AG04450 (cell line): Measurements from ENCODE around the gene CLMP. TPM values are rescaled to one million over a fixed set of nuclear protein-coding genes. Genes with fewer than 3 reads are reported as not detected.
A peak's percentile ranks its signal among the peaks of the same experiment; 100 is the strongest.

Experiments used
- CTCF ChIA-PET: fragments of 300-600, 350-600 bp; formaldehyde crosslinking; extraction: SDS; loops from one replicate; lab custom pipeline; 2022; ENCODE audit warnings: antibody characterized with exemption, inconsistent platforms; lab: Charles Lee
- POLR2A ChIA-PET: fragments of 350-600 bp; formaldehyde crosslinking; extraction: SDS; loops from one replicate; lab custom pipeline; 2021; ENCODE audit warnings: antibody characterized with exemption, inconsistent platforms; lab: Yijun Ruan, JAX
- DNase-seq: peaks from one replicate; pipeline ENCODE4 v3.0.0-alpha.2; 2011; ENCODE audit warnings: low read depth, low spot score
- H3K27ac ChIP-seq: one replicate; pipeline ENCODE4 v1.5.1; 2012; ENCODE audit warnings: low read depth, low read length, control low read depth
- H3K27me3 ChIP-seq: one replicate; pipeline ENCODE4 v1.6.0; 2012; ENCODE audit warnings: low read length; ENCODE audit not compliant: control insufficient read depth, insufficient read depth
- H3K4me3 ChIP-seq: 2 replicates; pipeline ENCODE4 v1.5.1; 2011; ENCODE audit warnings: mild to moderate bottlenecking, low read depth, low read length, control low read depth
- H3K9me3 ChIP-seq: 2 replicates; pipeline ENCODE4 v1.5.1; 2012; ENCODE audit warnings: low read length; ENCODE audit not compliant: control insufficient read depth, insufficient read depth
- polyA plus RNA-seq: library from polyadenylated mRNA; depleted of rRNA; stranded (reverse); fragments of >200 nt; gene quantifications from 2 replicates; pipeline ENCODE4 v1.2.3, GENCODE V29; 2011
- TF ChIP-seq, protein P1 (sequence below): IDR thresholded peaks from 2 replicates; pipeline ENCODE4 v1.5.1; 2011; ENCODE audit warnings: low read depth, low read length, control low read depth, inconsistent platforms

The CLMP gene
- polyA plus RNA-seq, 1 experiment, result 288 TPM

DNA sequence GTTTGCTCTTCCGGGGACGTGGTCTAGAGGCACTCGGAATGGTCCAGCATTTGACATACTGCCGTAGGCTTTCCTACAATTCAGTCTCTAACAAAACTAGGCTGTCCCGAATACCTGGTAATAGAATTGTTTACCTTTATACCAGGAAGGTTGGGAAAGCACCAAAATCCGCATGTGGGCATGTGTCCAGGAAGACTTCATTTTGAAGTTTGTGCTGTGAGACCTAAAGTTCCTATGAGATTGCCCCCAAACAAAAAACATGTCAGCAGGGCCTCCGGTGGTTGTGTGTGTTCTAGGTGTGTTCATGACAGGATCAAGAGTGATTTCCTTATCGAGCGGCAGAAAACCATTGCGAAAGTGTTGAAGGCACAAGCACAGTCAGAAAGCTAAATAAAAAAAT is 159.2 kb downstream of the CLMP start:
- TF ChIP-seq, protein P1, sequence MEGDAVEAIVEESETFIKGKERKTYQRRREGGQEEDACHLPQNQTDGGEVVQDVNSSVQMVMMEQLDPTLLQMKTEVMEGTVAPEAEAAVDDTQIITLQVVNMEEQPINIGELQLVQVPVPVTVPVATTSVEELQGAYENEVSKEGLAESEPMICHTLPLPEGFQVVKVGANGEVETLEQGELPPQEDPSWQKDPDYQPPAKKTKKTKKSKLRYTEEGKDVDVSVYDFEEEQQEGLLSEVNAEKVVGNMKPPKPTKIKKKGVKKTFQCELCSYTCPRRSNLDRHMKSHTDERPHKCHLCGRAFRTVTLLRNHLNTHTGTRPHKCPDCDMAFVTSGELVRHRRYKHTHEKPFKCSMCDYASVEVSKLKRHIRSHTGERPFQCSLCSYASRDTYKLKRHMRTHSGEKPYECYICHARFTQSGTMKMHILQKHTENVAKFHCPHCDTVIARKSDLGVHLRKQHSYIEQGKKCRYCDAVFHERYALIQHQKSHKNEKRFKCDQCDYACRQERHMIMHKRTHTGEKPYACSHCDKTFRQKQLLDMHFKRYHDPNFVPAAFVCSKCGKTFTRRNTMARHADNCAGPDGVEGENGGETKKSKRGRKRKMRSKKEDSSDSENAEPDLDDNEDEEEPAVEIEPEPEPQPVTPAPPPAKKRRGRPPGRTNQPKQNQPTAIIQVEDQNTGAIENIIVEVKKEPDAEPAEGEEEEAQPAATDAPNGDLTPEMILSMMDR, result no peak
- CTCF ChIA-PET, result interaction anchor here (6.3 kb wide), 1 partner anchor 14 kb away, joined by 43 read pairs; no protein-coding TSS in a partner anchor

DNA sequence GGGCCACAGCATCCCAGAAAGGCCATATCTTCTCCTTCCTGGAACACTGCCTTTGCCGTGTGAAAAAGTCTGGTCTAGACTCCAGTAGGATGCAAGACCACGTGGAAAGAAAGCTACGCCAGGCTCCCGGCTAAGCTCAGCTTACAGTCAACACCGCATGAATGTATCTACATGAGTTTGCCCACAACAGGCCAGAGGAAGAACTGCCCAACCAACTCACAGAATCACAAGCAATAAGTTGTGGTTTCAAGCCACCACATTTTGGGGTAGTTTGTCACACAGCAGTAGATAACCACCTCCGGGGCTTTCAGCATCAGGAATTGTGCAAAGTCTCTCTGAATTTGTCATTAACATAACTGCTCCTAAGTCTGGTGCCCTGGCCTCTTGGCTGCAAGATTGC is 160.5 kb downstream of the CLMP start:
- CTCF ChIA-PET, result interaction anchor here (0.6 to 6.3 kb wide), 4 partner anchors 12 to 227 kb away, joined by 3 to 43 read pairs (median 11); no protein-coding TSS in a partner anchor
- TF ChIP-seq, protein P1, result no peak
- POLR2A ChIA-PET, result no interaction called here

More for the DNA sequence above, 159.2 kb downstream of the CLMP start:
- POLR2A ChIA-PET, result interaction anchor here (0.7 kb wide), 2 partner anchors 26 to 242 kb away, joined by 4 to 7 read pairs; partner anchors contain the start of gene HSPA8
- Histone ChIP-seq H3K27me3 (peaks cover 5% of the 10 kb centered on the region), H3K27ac (no peak overlapping the region), H3K9me3 (no peaks in the 10 kb centered on the region), H3K4me3 (no peak overlapping the region)
- DNase-seq, result no peak

DNA sequence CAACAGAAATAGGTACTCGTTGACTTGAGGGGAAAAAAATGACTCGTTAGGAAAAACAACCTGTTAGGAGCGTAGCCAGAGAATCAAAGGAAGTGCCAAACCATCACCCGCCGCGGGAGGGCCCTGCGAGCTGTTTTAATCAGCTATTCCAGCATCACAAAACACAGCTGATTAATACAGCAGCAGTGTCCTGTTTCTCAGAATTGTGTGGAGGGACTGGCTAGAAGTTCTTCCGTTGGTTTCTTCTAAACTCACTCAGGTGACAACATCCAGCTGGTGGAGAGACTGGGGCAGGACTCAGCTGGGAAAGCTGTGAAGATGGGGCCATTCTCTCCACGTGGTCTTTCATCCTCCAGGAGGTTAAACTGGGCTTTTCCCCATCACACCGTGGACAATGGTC is 161.2 kb downstream of the CLMP start:
- no peaks in the 10 kb centered on the region for H3K9me3 ChIP-seq
- TF ChIP-seq, protein P1, result peak; percentile 39; the same call in 1 of the 2 replicates
- DNase-seq, result no peak
- CTCF ChIA-PET, result interaction anchor here (1.4 to 6.3 kb wide), 5 partner anchors 12 to 445 kb away, joined by 4 to 43 read pairs (median 8); no protein-coding TSS in a partner anchor
- H3K27me3 ChIP-seq, result peaks cover 5% of the 10 kb centered on the region
- H3K4me3 ChIP-seq, result no peak overlapping the region
- H3K27ac ChIP-seq, result no peak overlapping the region
- POLR2A ChIA-PET, result no interaction called here

More for the DNA sequence above, 160.5 kb downstream of the CLMP start:
- peaks cover 5% of the 10 kb centered on the region for H3K27me3 ChIP-seq
- DNase-seq, result no peak
- no peak overlapping the region for H3K27ac ChIP-seq
- no peaks in the 10 kb centered on the region for H3K9me3 ChIP-seq
- H3K4me3 ChIP-seq, result no peak overlapping the region

DNA sequence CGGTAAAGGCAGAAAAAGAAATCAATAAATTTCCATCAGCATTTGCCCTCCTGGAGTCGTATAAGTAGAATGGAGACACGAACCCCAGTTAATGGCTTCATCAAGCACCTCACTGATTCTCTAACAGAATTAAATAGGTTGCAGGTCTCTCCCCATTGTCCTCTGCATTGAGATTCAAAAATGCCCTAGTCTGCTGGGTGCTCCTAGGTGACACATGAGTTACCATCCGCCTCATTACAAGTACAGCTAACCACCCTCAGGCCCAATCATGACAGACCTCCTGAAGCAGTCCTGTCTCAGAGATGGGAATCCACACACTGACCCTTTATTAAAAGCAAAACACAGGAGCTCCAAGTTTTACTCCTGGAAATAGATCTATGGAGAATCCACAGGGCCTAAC is 164.5 kb downstream of the CLMP start:
- no peak overlapping the region for H3K4me3 ChIP-seq
- TF ChIP-seq, protein P1, result no peak
- H3K9me3 ChIP-seq, result no peaks in the 10 kb centered on the region
- H3K27me3 ChIP-seq, result peaks cover 9% of the 10 kb centered on the region
- CTCF ChIA-PET, result interaction anchor here (1.5 kb wide), 2 partner anchors 10 to 167 kb away, joined by 3 to 13 read pairs; no protein-coding TSS in a partner anchor
- POLR2A ChIA-PET, result no interaction called here
- H3K27ac ChIP-seq, result no peak overlapping the region
- DNase-seq, result no peak

DNA sequence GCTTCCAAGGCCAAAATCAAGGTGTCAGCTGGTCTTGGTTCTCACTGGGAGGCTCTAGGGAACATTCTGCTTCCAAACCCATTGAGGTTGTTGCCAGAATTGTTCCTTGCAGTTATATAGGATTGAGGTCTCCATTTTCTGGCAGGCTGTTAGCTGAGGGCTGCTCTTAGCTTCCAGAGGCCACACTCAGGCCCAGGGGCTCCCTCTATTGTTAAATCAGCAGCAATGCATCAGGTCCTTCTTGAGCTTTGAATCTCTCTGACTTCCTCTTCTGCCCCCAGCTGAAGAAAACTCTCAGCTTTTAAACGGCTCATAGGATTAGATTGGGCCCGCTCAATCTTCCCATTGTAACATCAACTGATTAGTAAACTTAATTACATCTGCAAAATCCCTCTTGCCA is 174.1 kb downstream of the CLMP start:
- Histone ChIP-seq H3K27ac (no peak overlapping the region), H3K4me3 (no peak overlapping the region), H3K9me3 (no peaks in the 10 kb centered on the region), H3K27me3 (peaks cover 25% of the 10 kb centered on the region)
- CTCF ChIA-PET, result interaction anchor here (0.5 to 10.7 kb wide), 33 partner anchors 10 to 1474 kb away, joined by 3 to 324 read pairs (median 4); no protein-coding TSS in a partner anchor
- peak; percentile 29 for DNase-seq
- POLR2A ChIA-PET, result no interaction called here
- TF ChIP-seq, protein P1, result peak; percentile 74
